Aorta (tissue), 5 donors: ENCODE measurements around the gene NDUFA8. TPM values are rescaled to one million over a fixed set of nuclear protein-coding genes. Genes with fewer than 3 reads are reported as not detected.

ENCODE experiments used
- ATAC-seq: fragments of 200-7000 bp; cut with Tn5 transposase; one replicate; pipeline ENCODE4 v1.9.1; 2022; ENCODE audit warnings: moderate library complexity; ENCODE audit not compliant: low FRiP score
- DNase-seq, 2 donors: peaks; one replicate each; pipeline ENCODE4 v3.0.0-alpha.2; 2020
- H3K27ac ChIP-seq, 2 donors: one replicate each; pipeline ENCODE4 v1.5.1; 2013; ENCODE audit warnings: low read length in 2 of 2, mild to moderate bottlenecking in 2 of 2, moderate library complexity in 2 of 2, control low read depth in 1 of 2, inconsistent platforms in 1 of 2, low read depth in 1 of 2
- H3K27me3 ChIP-seq, 2 donors: one replicate each; pipeline ENCODE4 v1.6.1; 2013; ENCODE audit warnings: control low read depth in 1 of 2, low read length in 1 of 2, mild to moderate bottlenecking in 1 of 2, moderate library complexity in 1 of 2; ENCODE audit not compliant: insufficient read depth in 2 of 2, control insufficient read depth in 1 of 2
- H3K36me3 ChIP-seq, 2 donors: one replicate each; pipeline ENCODE4 v1.6.1; 2013; ENCODE audit warnings: control low read depth in 1 of 2, low read length in 1 of 2, mild to moderate bottlenecking in 1 of 2; ENCODE audit not compliant: insufficient read depth in 2 of 2, control insufficient read depth in 1 of 2
- H3K4me1 ChIP-seq, 2 donors: one replicate each; pipeline ENCODE4 v1.6.1; 2013; ENCODE audit warnings: low read length in 2 of 2, control low read depth in 1 of 2, mild to moderate bottlenecking in 1 of 2, moderate library complexity in 1 of 2; ENCODE audit not compliant: insufficient read depth in 2 of 2, control insufficient read depth in 1 of 2
- H3K4me3 ChIP-seq, 2 donors: one replicate each; pipeline ENCODE4 v1.5.1; 2013; ENCODE audit warnings: low read length in 2 of 2, control low read depth in 1 of 2, mild to moderate bottlenecking in 1 of 2
- H3K9me3 ChIP-seq: one replicate; pipeline ENCODE4 v1.6.1; 2013; ENCODE audit warnings: mild to moderate bottlenecking, low read length; ENCODE audit not compliant: control insufficient read depth
- WGBS, 2 donors: extraction: QIAGEN DNeasy Blood & Tissue Kit; methylation state at CpG; one replicate each; pipeline ENCODE4 v1.1.7; 2013; 5-methylcytosine and 5-hydroxymethylcytosine counted together
- intact Hi-C, 2 donors: fragments of 100-400 bp; cut with DNase I; formaldehyde crosslinking; loops; one replicate each; pipeline versions ENCODE4 v1.14.2 to v1.15.0; 2022
- microRNA-seq, 2 donors: library from miRNA; unstranded; fragments of <30 nt; microRNA quantifications; one replicate each; pipeline ENCODE4 v1.2.0, GENCODE V29; 2020
- polyA plus RNA-seq, 2 donors: library from polyadenylated mRNA; stranded (reverse); fragments of 200-250 nt; gene quantifications; one replicate each; pipeline ENCODE4 v1.2.3, GENCODE V29; 2013
- total RNA-seq, 2 donors: library from RNA; stranded (reverse); fragmentation: NEBNext Ultra II Directional; extraction: Animal tissue kit (Norgen Biotek cat#: 25700); gene quantifications; one replicate each; pipeline ENCODE4 v1.2.1, GENCODE V29; 2021
- donor health status: healthy with polysubstance abuse.
- donor health status: Bipolar disorder and iron deficiency.
- donor health status: DM: no; HTN: no; CAD: no.
- donor health status: DM: no; HTN: no; CAD: no.
- donor health status: DM: yes; HTN: yes; CAD: no.

The NDUFA8 gene
- total and polyA plus RNA-seq, 4 donors: 25.3 to 65.6 (median 43.0) TPM

DNA sequence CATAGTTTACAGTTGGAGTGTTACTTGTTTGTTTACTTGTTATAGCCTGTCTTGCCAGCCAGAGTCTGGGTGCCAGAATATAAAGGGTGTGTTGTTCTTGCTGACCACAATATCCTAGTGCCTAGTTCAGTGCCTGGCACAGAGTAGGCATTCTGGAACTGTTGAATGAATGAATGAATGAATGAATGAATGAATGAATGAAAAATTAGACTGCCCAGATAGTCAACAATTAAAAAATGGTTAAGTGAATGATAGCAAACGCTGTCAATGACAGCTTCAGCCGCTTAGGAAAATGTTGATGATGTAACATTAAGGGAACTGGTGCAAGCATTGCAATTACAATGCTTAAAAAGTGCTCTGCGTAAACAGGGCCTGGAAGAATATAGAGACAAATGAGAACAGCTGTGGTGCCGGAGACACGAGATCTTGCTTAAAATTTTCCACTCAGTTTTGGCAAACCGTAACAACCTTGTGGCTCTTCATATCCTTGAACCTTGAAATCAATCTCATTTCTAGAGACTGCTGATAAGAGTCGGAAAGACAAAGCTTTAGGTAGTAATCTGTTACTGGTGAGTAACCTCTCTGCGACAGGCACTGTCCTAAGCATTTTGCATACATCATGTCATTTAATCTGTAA is 61.8 kb downstream of the NDUFA8 start:
- no peak for ATAC-seq
- no peak overlapping the region for H3K4me3 ChIP-seq
- intact Hi-C loops: no loop called here
- no peaks in the 10 kb centered on the region for H3K36me3 ChIP-seq
- H3K4me1 ChIP-seq: no peaks in the 10 kb centered on the region
- WGBS, 2 donors: 77% methylated on average over 8 of the region's 8 CpGs
- no peaks in the 10 kb centered on the region for H3K27me3 ChIP-seq
- no peaks in the 10 kb centered on the region for H3K9me3 ChIP-seq
- no peak overlapping the region for H3K27ac ChIP-seq
- DNase-seq: no peak

DNA sequence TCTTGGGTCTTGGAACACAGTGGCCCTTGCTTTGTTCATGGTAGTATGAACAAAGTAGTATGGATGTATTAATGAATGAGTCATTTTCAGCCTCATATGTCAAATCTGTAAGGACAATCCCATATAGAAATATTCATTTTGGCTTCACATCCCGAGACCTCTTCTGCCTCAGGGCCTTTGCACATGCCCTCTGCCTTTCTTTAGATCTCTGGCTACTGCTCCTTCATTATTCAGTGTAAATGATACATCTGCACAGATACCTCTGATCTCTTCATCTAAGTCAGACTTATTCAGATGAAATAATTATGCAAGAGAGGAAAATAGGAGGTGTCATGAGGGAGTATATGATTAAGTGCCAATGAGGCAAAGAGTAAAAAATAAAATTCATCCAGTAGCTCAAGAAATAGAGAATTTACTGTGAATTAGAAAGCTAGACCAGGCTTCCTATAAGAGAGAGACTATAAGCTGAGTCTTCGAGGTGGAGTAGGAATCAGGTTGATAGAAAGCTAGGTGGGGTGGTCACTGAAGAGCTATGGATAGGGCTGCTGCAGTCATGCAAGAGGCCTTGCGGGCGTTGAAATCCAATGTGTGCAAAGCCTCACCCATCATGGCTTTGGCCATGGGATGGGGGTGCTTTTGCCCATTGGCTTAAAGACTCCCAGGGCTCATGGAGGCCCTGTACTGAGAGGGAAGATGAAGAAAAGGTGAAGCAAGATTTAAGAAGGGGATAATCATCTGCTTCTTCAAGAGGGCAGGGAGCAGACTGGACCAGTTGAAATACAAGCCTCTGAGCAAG is 62.8 kb downstream of the NDUFA8 start:
- no peaks in the 10 kb centered on the region for H3K36me3 ChIP-seq
- no peak for ATAC-seq
- 83 to 95% methylated on average over 4 of the region's 4 CpGs for WGBS, 2 donors
- intact Hi-C loops: no loop called here
- no peaks in the 10 kb centered on the region for H3K9me3 ChIP-seq
- H3K4me1 ChIP-seq: no peaks in the 10 kb centered on the region
- H3K27ac ChIP-seq: no peak overlapping the region
- H3K27me3 ChIP-seq: no peaks in the 10 kb centered on the region
- no peak for DNase-seq
- no peak overlapping the region for H3K4me3 ChIP-seq

DNA sequence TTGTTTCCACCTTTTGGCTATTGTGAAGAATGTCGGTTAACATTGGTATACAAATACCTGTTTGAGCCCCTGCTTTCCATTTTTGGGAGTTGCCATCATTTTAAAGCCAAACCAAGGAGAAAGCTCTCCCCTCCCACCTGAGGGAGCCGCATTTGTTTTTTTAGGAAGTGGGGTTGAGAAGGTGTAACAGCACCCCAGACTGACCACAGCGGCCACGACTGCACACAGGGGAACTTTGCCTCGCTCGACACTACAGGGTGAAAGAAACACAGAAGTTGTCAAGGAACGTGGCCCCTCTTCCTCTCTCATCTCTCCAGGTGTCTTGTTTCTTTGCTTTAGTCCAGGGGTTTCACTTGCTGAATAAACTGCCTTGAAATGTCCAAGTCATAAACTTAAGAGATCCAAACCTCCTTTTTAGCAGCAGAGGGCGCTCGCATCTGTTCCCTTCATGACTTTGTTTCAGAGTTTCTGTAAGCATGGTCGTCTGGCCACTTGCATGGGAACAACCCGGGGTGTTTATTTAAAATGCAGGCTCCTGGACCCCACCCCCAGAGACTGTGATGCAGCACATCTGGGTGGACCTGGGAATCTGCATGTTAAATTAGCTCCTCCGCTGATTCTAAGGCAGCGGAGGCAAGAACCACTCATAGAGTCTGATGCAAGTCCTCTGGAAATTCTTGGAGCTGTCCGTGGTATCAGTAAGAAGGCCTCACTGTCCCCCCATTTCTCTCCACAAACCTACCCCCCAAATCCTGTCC is 64.4 kb downstream of the NDUFA8 start:
- 39% methylated on average over 14 of the region's 14 CpGs for WGBS, 2 donors
- Histone ChIP-seq H3K4me1 (peaks cover 0 to 10% of the 10 kb centered on the region in 2 donors), H3K4me3 (no peak overlapping the region), H3K27ac (no peak overlapping the region), H3K9me3 (no peaks in the 10 kb centered on the region), H3K27me3 (no peaks in the 10 kb centered on the region), H3K36me3 (no peaks in the 10 kb centered on the region)
- ATAC-seq (no peak), DNase-seq (no peak)
- intact Hi-C loops: no loop called here

Small RNA genes within 50 kb of the gene (microRNA-seq; reads per million reads assigned to microRNA genes)
- 0 reads per million in 2 donors for gene MIR4478

Other genes starting within 250 kb of the NDUFA8 start
- gene TTLL11, start 66.5 kb downstream of the NDUFA8 start, total RNA-seq: 10 to 100 TPM; 23.7 to 31.4 TPM
- 10 to 100 TPM in 1 of 2 donors, 1 to 10 TPM in 1; 7.7 to 12.9 TPM for gene TTLL11, start 66.5 kb downstream of the NDUFA8 start, polyA plus RNA-seq
- not detected for gene MORN5, start 129 bp upstream of the NDUFA8 start, total RNA-seq
- not detected for gene MORN5, start 129 bp upstream of the NDUFA8 start, polyA plus RNA-seq
- gene LHX6, start 69.2 kb upstream of the NDUFA8 start, total RNA-seq: 10 to 100 TPM; 12.2 to 13.8 TPM
- not detected for gene LHX6, start 69.2 kb upstream of the NDUFA8 start, polyA plus RNA-seq
- 10 to 100 TPM; 15.0 to 16.6 TPM for gene RBM18, start 105.1 kb upstream of the NDUFA8 start, total RNA-seq
- gene RBM18, start 105.1 kb upstream of the NDUFA8 start, polyA plus RNA-seq: 1 to 10 TPM; 7.6 to 8.3 TPM
- 10 to 100 TPM; 20.5 to 28.7 TPM for gene MRRF, start 105.1 kb upstream of the NDUFA8 start, total RNA-seq
- 10 to 100 TPM; 18.7 to 20.4 TPM for gene MRRF, start 105.1 kb upstream of the NDUFA8 start, polyA plus RNA-seq
- gene PTGS1, start 211.2 kb upstream of the NDUFA8 start, total RNA-seq: 10 to 100 TPM; 10.4 to 20.3 TPM
- gene PTGS1, start 211.2 kb upstream of the NDUFA8 start, polyA plus RNA-seq: 1 to 10 TPM; 3.1 to 5.9 TPM